A673 (cell line): ENCODE data around the gene LYSMD1. TPM values are rescaled to one million over a fixed set of nuclear protein-coding genes. Genes with fewer than 3 reads are reported as not detected.

Experiments used
- BruUV-seq: library from RNA; stranded (reverse); fragments of 400-500 nt; replicated peaks from 2 replicates; lab custom pipeline; 2021; lab: Mats Ljungman, UMichigan
- CTCF ChIA-PET: fragments of 300-600 bp; sonication (Branson Sonifier 250); formaldehyde crosslinking; loops from one replicate; lab custom pipeline; 2022; ENCODE audit warnings: antibody characterized with exemption; lab: Charles Lee
- POLR2A ChIA-PET: fragments of 300-600 bp; sonication (Branson Sonifier 250); formaldehyde crosslinking; loops from one replicate; lab custom pipeline; 2022; ENCODE audit warnings: antibody characterized with exemption; ENCODE audit not compliant: low non-redundant PET; lab: Charles Lee
- DNase-seq: peaks from one replicate; pipeline ENCODE4 v3.0.0-alpha.2; 2015; ENCODE audit warnings: low spot score
- H3K27ac ChIP-seq: fragments of 200-600 bp; sonication (generic); 2 replicates; pipeline ENCODE4 v1.5.1; 2016; ENCODE audit warnings: mixed run types, low read depth, mild to moderate bottlenecking, mixed read lengths, antibody characterized with exemption, low read length; ENCODE audit not compliant: poor library complexity, severe bottlenecking
- H3K27me3 ChIP-seq: fragments of 200-600 bp; sonication (generic); replicated peaks from 2 replicates; pipeline ENCODE4 v1.6.1; 2017; ENCODE audit warnings: mixed run types, low read depth, mild to moderate bottlenecking, mixed read lengths, antibody characterized with exemption, low read length; ENCODE audit not compliant: insufficient read depth, poor library complexity
- H3K36me3 ChIP-seq: fragments of 200-600 bp; sonication (generic); 2 replicates; pipeline ENCODE4 v1.6.1; 2016; ENCODE audit warnings: mixed run types, mild to moderate bottlenecking, mixed read lengths, antibody characterized with exemption, low read length; ENCODE audit not compliant: insufficient read depth, poor library complexity, severe bottlenecking
- H3K4me1 ChIP-seq: fragments of 200-600 bp; sonication (generic); 2 replicates; pipeline ENCODE4 v1.6.1; 2017; ENCODE audit warnings: mixed run types, mild to moderate bottlenecking, mixed read lengths, antibody characterized with exemption, low read length; ENCODE audit not compliant: insufficient read depth, poor library complexity, severe bottlenecking
- H3K4me3 ChIP-seq: fragments of 200-600 bp; sonication (generic); 2 replicates; pipeline ENCODE4 v1.5.1; 2016; ENCODE audit warnings: low read depth, mixed run types, mild to moderate bottlenecking, mixed read lengths, low read length; ENCODE audit not compliant: poor library complexity, severe bottlenecking
- H3K9me3 ChIP-seq: fragments of 200-600 bp; sonication (generic); 2 replicates; pipeline ENCODE4 v1.6.1; 2016; ENCODE audit warnings: mixed run types, low read depth, mild to moderate bottlenecking, mixed read lengths, antibody characterized with exemption, low read length; ENCODE audit not compliant: poor library complexity, severe bottlenecking
- EZH2 ChIP-seq: fragments of 200-600 bp; sonication (generic); IDR thresholded peaks from 2 replicates; pipeline ENCODE4 v1.6.1; 2017; ENCODE audit warnings: borderline replicate concordance, low read depth, mild to moderate bottlenecking, mixed read lengths, antibody characterized with exemption, low read length; ENCODE audit not compliant: poor library complexity, severe bottlenecking
- intact Hi-C: fragments of 100-400 bp; cut with micrococcal nuclease; formaldehyde crosslinking; loops from one replicate; pipeline ENCODE4 v1.10.0; 2022; ENCODE audit not compliant: unreplicated experiment
- total RNA-seq: library from RNA; stranded (reverse); gene quantifications from 2 replicates; pipeline ENCODE4 v1.2.3, GENCODE V29; 2021
- TF ChIP-seq, protein P1 (sequence below): fragments of 300-800, 200-600 bp; sonication (generic); conservative IDR thresholded peaks from 2 replicates; pipeline ENCODE4 v1.5.1; 2017; ENCODE audit warnings: low read depth, mild to moderate bottlenecking, antibody characterized with exemption, low read length, moderate library complexity, mixed read lengths

Gene LYSMD1
- total RNA-seq, 1 experiment from 2014 or later, result 8.1 TPM

DNA sequence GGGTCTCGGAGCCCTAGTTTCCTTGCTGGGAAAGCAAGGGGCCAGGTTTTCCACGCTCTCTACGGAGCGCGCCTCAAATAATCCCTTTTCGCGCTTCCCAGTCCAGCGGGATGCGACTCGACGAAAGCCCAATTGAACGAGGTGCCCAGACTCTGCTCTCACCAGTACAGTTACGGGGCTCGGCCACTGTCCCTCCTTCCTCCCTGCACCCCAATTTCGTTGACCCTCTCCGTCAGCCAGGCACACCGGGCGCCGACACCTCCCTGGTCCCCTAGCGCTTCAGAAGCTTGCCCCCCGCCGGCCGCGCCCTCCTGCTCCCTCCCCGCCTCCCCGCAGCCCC, 19.7 kb downstream of the LYSMD1 start:
- no TSS peak for BruUV-seq
- H3K4me3 ChIP-seq, result peak overlapping the region; percentile 86
- POLR2A ChIA-PET, result no interaction called here
- intact Hi-C loops, result no loop called here
- no peaks in the 10 kb centered on the region for H3K27me3 ChIP-seq
- CTCF ChIA-PET, result no interaction called here
- no peak for TF ChIP-seq EZH2
- TF ChIP-seq, protein P1, sequence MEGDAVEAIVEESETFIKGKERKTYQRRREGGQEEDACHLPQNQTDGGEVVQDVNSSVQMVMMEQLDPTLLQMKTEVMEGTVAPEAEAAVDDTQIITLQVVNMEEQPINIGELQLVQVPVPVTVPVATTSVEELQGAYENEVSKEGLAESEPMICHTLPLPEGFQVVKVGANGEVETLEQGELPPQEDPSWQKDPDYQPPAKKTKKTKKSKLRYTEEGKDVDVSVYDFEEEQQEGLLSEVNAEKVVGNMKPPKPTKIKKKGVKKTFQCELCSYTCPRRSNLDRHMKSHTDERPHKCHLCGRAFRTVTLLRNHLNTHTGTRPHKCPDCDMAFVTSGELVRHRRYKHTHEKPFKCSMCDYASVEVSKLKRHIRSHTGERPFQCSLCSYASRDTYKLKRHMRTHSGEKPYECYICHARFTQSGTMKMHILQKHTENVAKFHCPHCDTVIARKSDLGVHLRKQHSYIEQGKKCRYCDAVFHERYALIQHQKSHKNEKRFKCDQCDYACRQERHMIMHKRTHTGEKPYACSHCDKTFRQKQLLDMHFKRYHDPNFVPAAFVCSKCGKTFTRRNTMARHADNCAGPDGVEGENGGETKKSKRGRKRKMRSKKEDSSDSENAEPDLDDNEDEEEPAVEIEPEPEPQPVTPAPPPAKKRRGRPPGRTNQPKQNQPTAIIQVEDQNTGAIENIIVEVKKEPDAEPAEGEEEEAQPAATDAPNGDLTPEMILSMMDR, result no peak
- DNase-seq, result no peak
- no peaks in the 10 kb centered on the region for H3K9me3 ChIP-seq
- peak overlapping the region; percentile 66 for H3K27ac ChIP-seq
- peaks cover 9% of the 10 kb centered on the region for H3K4me1 ChIP-seq
- H3K36me3 ChIP-seq, result no peaks in the 10 kb centered on the region

DNA sequence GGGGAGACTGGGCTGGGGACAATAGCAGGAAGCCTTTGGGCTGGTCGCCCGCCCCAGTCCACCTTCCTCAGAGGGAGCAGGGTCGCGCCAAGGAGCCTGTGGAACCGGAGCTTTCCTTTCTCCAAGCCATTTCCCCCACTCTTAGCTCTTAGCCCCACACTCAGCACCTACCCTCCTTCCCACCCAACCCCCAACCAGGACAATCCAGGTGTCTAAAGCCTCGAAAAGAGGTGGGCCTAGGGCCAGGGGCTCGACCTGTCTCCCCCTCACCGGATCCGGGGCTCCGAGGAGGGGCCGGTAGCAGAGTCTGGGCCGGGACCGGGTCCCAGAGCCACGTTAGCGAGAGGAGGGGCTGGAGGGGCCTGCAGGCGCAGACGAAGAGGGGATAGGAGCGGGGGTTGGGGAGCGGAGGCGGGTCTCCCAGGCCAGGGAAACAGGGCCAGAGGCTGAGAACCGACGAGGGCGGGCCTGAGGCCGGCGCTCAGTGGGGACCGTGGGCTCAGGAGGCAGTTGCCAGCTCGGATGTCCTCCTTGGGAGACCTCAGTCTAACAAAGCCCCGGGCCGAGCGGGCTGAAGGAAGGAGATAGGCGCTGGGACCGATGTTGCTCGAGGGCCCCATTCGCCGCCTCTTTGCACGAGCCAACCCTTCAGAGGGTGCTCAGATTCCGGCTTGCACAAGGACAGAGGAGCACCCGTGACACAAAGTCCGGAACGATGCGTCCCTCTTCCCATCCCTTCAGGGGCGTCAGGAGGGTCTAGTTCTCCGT, 20.2 kb downstream of the LYSMD1 start:
- POLR2A ChIA-PET, result no interaction called here
- no peaks in the 10 kb centered on the region for H3K9me3 ChIP-seq

DNA sequence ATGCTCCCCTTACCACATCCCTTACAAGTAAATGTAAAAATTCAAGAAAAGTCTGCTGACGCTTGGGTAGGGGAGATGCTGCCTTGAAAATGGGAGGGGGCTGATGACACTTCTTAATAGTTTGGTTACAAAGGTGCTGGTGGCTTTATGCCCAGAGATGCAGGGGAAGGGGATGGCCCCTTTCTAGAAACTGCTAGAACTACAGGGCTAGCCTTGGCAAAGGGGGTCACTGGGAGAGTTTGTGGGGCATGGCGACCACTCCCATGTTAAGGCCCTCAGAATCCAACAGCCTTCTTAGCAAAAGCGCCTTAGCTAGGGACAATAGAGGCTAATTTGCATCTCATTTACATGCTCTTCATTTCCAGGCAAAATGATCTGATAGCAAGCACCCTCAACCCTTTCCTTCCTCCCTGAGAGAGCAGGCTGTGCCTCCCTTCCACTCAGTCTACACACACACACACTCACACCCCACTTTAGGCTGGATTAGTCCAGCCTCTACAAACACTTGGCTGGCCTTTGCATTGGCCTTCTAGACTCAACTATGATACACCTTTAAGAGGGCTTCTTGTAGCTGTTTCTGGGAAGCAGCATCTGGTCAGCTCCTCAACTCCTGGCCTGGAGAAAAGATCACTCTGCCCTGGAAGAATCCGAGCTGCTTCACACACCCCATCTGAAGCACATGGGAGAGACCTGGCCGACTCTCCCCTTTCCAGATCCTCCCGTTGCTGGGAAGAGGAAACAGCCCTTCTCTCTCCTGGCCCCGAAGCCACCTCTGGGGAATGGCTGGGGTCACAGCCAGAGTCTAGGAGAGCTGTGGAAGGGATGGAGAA, 21.0 kb downstream of the LYSMD1 start:
- BruUV-seq, result no TSS peak
- TF ChIP-seq EZH2, result no peak
- TF ChIP-seq, protein P1, result no peak
- H3K4me3 ChIP-seq, result no peak overlapping the region
- H3K27ac ChIP-seq, result no peak overlapping the region
- H3K9me3 ChIP-seq, result no peaks in the 10 kb centered on the region
- POLR2A ChIA-PET, result no interaction called here
- intact Hi-C loops, result no loop called here
- CTCF ChIA-PET, result no interaction called here
- H3K4me1 ChIP-seq, result peaks cover 9% of the 10 kb centered on the region
- H3K27me3 ChIP-seq, result no peaks in the 10 kb centered on the region
- H3K36me3 ChIP-seq, result no peaks in the 10 kb centered on the region
- no peak for DNase-seq

More for the DNA sequence above, 20.2 kb downstream of the LYSMD1 start:
- intact Hi-C loops, result no loop called here
- no peak overlapping the region for H3K27ac ChIP-seq
- peak overlapping the region; percentile 86 for H3K4me3 ChIP-seq
- CTCF ChIA-PET, result no interaction called here
- no peak for TF ChIP-seq EZH2
- TF ChIP-seq, protein P1, result no peak
- DNase-seq, result no peak
- H3K36me3 ChIP-seq, result no peaks in the 10 kb centered on the region
- H3K27me3 ChIP-seq, result no peaks in the 10 kb centered on the region
- no TSS peak for BruUV-seq
- peaks cover 9% of the 10 kb centered on the region for H3K4me1 ChIP-seq
